IMR-90 (cell line): ENCODE measurements around the gene ALK.
A peak's percentile ranks its signal among the peaks of the same experiment; 100 is the strongest.

Experiments used
- CEBPB ChIP-seq: IDR thresholded peaks from 2 replicates; pipeline ENCODE4 v1.6.1; 2012; ENCODE audit warnings: low read depth, low read length, improper control_type of control experiment
- POLR2A ChIP-seq: IDR thresholded peaks from 2 replicates; pipeline ENCODE4 v1.6.1; 2012; ENCODE audit warnings: mild to moderate bottlenecking, low read depth, low read length
- TF ChIP-seq, protein P1 (sequence below): conservative IDR thresholded peaks from 2 replicates; pipeline ENCODE4 v1.5.1; 2012; ENCODE audit warnings: mild to moderate bottlenecking, low read depth, low read length, improper control_type of control experiment

DNA sequence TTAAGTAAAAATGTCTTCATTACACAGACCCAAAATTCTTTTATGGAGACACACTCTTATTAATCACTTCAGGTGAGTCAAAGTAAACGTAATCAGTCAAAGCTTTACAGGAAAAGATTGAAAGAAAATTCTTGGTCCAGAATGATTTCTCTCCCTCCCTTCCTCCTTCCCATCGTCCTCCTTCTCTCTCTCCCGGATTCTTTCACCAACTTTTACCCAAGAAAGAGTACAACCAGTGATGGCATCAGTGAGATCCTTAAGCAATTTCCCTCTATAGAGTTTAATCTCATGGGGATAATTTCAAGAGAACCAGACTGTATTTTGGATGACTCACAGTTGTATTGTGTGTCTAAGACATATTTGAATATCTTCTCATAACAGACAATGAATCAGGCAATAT is 258.1 kb downstream of the ALK start:
- TF ChIP-seq, protein P1, sequence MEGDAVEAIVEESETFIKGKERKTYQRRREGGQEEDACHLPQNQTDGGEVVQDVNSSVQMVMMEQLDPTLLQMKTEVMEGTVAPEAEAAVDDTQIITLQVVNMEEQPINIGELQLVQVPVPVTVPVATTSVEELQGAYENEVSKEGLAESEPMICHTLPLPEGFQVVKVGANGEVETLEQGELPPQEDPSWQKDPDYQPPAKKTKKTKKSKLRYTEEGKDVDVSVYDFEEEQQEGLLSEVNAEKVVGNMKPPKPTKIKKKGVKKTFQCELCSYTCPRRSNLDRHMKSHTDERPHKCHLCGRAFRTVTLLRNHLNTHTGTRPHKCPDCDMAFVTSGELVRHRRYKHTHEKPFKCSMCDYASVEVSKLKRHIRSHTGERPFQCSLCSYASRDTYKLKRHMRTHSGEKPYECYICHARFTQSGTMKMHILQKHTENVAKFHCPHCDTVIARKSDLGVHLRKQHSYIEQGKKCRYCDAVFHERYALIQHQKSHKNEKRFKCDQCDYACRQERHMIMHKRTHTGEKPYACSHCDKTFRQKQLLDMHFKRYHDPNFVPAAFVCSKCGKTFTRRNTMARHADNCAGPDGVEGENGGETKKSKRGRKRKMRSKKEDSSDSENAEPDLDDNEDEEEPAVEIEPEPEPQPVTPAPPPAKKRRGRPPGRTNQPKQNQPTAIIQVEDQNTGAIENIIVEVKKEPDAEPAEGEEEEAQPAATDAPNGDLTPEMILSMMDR: no peak
- TF ChIP-seq POLR2A: no peak
- TF ChIP-seq CEBPB: peak; percentile 42; the same call in 1 of the 2 replicates
